GM21367 (cell line): Measurements from ENCODE around the gene CCDC141.

Source experiments
- ATAC-seq: cut with Tn5 transposase; IDR thresholded peaks from one replicate; pipeline ENCODE4 v1.9.1; 2021; ENCODE audit not compliant: unreplicated experiment

The CCDC141 gene

DNA sequence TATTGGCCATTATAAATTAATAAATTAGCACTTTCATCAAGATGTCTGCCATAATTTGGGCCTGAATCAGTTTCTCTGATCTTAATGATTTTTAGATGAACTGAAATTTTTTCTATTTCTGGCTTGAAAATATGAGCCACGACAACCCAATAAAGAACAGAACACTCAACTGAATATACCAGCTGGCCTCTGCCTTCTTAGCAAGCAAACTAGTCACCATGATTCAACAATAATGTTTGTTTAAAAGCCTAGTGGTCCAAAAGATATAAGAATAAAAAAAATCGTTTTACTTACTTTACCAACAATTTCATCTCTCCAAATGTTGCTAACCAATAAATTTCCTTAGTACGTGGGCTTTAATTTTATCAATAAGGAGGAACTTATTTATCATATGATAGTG, 176.0 kb downstream of the CCDC141 start:
- no peak for ATAC-seq

DNA sequence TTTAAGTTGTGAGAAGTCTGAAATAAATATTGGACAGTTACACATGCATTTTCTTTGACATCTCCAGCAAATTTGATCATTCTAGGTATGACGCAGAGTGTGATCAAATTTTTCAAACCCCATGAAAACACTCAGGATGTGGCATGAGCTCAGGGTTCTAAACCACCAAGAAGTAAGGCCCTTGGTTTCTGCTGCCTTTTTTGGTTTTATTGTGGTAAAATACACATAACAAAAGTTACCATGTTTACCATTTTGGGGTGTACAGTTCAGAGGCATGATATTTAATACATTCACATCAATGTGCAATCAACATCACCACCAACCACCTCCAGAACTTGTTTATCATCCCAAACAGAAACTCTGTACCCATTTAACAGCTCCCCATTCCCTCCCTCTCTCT, 178.4 kb downstream of the CCDC141 start:
- no peak for ATAC-seq

DNA sequence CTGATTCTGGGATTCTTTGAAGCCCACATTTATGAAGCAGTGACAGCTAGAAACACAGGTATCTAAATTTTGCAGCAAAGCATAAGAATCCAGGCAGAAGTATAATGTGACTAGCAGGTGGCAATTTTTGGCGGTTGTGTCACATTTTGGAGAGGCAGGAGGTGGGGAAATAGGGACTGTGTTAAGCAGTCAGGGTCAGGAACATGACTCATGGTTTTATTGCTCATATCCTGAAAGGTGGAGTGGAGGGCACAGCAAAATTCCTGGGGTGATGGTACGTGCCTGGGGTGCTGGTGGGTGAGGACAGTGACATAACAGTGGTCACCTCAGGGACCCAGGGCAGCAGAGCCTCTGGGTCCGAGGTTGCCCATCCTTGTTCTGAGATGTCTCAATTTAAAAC, 179.2 kb downstream of the CCDC141 start:
- no peak for ATAC-seq

DNA sequence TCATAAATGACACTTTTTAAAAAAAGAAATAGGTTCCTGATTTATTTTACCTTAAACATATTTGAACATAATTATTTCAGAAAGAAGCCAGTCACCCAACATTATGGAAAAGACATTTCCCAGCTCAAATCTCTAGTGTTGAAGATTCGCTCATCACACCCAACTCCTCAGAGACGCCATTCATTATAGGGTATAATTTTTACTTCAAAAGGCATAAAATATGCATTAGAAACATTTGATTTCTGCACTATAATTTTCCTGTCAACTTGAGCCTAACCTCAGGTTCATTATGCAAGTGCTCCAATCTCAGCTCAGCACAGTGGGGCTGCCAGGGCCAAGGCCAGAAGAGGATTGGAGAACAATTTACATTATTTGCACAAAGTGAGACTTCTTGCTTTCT, 183.9 kb downstream of the CCDC141 start:
- ATAC-seq = no peak

DNA sequence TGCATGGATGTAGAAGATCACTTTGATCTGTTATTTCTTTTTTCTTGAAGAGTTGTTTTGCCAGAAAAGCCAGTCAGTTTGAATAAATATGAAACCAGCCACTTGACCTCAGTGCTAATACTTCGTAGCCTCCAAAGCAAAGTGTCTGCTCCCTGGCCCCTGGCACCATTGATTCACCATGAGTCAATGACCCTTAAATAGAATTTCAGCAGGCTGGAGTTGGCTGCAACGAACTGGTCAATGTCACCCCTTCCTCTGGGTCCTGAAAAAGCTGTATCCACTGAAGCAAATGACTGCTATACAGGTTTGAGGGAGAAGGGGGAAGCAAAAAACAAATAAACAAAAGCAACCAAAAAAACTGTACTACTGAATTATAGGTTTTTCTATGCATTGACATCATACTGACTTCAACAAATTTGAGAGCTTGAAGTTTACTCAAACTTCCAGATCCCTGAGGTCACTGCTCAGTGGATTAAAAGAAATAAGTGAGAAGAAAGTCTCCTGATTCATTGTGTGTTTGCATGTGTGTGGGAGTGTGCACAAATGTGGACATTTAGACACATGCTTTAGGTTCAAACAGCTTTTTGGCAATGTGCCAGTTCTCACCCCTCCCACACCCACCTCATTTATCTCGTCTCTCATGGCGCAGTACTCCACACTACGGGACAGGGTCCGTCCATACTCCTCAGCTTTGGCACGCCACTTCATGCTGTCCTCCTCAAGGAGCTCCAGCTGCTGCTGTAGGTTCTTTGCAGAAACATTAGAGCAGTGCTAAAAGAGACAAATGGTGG, 184.6 kb downstream of the CCDC141 start:
- no peak for ATAC-seq

DNA sequence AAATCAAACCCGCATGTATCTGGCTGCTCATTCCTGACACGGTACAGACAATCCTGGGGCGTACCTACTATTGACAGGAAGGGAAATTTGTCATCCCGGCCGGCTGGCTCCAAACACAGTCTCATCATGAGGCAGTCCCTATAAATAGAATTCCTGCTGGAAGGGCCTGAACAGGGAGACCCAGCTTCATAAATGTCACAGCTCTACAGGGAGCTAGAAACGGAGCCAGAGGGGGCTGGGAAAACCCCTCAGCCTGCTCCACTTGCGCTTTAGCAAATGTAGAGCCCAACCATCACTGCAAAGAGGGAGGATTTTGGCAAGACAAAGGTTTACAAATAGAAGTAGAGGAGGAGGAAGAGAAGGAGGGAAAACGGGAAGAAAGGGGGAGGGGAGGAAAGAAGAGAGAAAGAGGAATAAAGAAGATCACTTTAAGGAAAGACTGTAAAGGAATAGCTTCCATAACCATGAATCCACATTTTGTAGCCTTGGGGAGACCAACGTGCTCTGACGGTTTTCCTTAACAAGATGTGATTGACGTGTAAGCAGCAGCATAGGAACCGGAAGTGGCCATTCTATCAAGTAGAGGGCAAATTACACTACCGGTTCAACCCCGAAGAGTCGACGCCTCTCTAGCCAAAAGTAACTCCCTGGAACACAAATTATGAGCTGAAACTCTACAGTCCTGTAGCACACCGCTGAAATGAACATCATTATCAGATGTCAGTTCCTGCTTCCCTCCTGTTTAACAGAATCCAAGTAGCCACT, 185.9 kb downstream of the CCDC141 start:
- ATAC-seq = no peak

DNA sequence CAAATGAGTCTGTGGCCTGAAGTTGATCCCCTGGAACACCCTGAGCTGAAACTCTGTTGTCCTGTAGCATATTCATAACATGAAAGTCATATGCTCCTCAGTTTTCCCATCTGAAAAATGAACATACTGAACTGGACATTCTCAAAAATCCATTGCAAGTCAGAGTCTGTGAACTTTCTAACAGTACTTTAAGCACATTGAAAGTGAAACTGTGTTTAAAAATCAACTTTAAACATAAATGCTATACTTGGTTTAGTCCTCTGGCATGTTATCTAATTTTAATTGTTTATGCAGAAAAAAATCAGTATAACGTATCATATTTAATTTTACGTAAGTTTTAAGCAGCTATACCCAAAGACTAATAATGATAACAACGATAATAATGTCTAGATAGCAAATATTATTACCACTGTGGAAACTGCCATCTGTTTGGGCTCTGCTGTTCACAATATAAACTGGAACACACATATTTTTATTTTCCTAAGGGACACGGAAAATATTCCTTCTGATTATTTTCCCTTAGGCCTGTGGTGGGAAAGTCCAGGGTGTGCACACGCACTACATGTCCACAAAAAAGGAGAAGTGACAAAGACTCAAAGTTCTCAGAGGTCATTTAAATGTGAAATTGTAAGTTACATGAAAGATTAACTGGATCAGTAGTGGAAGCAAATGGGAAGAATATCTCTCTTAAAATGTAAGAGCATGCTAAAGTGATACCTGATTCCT, 186.6 kb downstream of the CCDC141 start:
- no peak for ATAC-seq

DNA sequence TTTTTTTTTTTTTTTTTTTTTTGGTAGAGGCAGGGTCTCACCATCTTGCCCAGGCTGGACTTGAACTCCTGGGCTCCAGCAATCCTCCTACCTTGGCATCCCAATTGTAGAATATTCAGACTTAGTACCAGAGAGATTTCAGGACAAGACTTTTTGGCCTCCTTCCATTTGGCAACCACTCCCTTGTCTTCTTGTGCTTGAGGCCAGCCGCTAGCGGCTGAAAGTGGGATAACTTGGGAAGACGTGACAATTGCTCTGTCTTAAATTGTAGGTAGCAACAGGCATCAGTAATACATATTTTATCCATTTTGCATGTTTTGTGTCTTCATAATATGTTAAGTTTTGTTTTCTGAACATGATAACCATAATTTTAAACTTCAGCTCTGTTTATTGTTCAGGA, 189.4 kb downstream of the CCDC141 start:
- no peak for ATAC-seq

DNA sequence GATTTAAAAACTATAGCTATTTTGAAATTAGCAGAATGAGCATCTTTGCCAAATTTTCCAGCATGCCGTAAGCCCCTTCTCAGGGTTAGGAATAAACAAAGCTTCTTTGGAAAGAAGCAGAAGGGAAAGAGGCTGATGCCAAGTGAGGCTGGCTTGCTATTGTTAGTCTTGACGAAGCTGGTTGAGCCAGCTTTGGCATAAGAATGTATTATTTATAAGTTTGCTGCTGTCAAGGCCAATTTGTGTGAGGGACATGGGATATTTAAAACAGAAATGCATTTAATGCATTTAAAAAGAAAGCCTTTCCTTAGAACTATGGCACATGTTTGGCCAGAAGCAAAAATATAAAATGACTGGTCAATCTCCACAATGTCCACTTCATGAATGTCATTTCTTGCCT, 190.2 kb downstream of the CCDC141 start:
- no peak for ATAC-seq

DNA sequence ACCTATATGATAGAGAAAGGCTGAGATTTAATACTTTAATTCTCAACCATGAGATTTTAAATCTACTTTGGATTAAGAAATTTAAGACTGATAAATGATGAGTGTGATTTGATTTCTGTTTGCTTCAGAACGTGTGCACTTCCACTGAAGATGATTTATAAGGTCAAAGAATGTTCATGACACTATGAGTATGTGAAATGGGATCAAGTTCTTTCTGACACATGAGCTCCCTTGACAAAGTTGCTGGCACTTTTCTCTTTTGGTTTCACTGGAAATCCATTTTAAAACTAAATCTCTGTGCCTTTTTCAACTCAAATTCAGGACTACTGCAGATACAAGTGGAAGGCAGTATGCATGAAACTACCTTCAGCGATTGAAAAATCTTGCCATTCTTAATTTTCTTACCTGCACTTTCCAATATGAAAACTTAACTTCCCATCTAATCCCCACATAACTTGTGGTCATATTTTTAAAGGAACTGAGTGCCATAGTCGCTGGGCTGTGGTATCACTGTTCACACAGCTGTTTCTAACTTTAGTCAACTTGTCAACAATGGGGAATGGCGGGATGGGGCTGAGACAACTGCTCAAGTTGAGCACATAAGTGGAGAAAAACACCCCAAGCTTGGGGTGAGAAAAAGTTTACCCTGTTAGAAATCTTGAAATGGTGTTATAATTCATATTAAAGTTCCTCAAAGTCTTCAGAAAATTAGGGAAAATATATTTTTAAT, 190.9 kb downstream of the CCDC141 start:
- ATAC-seq = no peak

DNA sequence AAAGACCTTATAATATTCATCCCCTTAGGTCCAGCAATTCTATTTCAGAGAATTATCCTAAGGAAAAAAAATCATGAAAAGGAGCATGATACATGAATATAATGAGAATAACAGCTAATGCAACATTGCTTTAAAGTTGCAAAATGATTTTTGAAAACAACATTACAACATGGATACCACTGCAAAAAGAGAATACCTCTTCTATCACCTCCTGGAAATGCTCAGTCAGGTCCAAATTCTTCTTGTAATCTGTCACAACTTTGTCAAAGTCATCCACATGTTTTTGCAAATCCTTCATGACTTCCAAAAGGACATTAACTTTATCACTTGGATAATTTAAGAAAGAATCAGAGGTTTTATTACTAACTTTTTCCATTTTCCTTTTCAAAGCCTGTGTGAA, 194.8 kb downstream of the CCDC141 start:
- ATAC-seq = no peak

DNA sequence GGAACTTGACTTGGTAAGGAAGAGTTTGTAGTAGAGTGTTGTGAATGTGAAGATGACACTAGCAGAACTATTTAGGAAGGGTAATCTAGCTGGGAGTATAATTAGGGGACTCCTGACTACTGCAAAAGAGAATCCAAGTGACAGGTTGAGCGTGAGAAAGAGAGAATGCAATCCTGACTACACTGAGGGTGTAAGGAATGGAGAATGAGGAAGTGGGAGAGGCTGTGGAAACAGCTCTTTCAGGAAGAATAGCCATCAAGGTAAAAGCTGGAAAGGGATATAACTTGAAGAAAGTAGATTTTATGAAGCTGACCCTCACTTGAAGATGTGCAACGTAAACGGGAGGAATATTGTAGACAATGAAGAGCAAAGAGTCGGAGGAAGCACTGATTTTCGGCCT, 201.6 kb downstream of the CCDC141 start:
- no peak for ATAC-seq

DNA sequence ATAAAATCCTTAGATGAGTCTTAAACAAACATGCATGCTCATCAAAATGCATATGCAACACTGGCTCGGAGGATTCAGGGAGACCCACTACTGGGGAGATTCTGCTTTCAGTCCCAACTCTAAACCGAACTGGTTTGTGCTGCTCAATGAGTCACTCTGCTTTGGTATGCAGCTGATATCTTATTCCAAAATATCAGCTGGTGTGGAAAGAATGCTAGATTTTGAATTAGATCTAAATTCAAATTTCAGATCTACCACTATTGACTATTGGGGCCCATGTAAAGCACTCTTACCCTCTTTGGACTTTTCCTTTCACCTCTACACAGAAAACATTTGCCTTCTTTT, 203.5 kb downstream of the CCDC141 start:
- no peak for ATAC-seq

DNA sequence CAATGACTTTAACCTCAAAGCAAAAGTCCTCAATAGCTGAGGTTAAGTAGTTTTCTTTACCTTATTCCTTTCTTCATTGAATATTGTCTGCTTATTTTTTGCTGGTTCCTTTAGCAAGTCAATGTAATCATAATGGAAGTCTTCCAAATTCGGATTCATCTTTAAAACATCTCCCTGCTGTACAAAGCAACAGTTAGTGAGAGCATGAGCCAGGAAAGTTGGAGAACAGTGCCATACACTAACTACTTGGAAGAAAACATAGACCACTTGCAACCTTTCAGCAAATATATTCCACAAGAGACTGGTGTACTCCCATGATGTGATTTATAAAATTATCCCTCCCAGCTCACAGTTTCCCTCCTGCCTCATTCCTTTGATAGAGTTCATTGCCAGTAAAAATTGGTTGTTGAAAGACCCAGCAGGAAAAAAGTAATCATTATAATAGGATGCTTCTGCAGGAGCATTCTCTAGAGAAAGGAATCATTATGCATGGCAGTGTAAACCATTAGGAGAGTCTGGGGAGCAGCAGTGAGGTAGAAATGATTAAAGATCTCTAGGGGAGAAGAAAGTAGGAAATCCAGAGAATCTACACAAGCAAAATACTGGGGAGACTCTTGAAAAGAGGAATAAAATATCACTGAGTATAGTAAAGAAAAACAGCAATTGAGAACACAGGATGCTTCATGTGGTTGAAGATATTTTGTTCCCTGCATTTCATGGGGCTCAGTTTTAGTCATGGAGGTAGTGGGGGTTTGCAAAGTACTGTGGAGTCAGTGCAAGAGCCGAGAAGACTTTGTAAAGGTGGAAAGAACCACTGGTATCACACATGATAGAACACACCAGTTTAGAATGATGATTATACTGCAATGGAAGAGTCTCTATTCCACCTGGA, 204.1 kb downstream of the CCDC141 start:
- no peak for ATAC-seq

DNA sequence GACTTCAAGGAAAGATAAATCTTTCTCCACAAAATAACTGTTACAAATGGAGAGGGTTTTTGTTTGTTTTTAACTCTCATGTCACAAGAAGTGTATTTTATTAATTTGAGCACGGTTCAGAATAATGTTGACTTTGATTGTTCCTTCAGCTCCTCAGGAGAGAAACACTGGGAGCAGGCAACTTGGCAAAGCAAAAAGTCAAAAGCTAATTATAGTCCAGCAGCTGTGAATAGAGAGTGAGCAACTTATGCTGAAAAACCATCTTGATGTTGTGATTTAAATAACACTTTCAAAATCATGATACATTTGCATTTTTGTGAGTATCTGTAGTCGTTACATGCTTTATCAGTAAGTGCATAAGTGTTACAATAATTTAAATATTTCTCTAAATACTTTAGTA, 205.2 kb downstream of the CCDC141 start:
- ATAC-seq = no peak

DNA sequence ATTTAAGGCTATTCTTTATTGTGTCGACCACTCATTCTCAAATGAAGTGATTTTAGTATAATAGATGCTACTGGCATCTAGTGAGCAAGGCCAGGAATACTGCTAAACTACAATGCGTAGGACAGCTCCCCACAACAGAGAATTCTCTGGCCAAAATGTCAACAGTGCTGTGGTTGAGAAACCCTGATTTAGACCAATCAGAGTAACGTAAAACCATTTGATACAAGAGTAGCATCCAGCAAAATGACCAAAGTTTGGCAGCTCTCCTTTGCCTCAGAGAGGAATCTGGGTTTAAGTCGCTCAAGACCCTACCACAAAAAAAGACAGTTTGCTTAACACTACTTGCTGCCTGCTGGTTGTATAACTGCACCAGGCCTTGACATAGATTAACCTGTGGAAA, 205.7 kb downstream of the CCDC141 start:
- ATAC-seq = no peak

DNA sequence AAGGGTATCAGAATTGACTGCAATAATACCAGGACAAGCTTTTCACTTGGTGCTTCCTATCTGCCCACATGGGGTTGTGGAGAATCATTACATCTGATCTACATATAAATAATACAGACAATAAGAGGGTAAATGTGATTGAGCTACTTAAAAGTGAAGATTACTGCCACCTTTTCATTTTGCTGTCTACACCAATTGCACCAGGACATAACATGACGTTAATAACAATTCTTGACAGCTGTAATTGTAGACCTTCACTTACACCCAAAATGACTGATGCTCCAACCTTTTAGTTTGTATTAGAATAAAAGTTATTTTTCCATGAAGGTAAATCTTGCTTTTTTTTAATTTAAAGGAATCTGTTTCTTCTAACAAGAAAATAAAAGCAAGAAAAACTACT, 206.2 kb downstream of the CCDC141 start:
- no peak for ATAC-seq

DNA sequence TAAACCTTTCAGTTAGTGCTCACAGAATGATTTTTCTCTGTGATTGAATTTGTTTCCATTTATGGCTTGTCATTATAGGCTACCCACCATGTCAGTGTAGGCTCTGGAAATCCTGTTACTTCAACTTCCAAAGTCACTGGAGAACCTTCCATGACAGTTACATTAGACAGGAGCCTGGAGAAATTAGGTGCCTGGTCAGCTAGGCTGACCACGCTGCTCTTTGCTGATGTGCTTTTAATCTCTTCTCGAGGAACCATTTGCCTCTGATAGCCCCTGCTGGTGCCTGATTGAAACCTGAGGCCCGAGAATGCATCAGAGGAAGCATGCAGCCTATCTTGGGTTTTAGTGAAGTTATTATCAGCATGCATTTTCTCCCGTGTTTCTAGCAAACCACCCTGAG, 213.1 kb downstream of the CCDC141 start:
- ATAC-seq = no peak

DNA sequence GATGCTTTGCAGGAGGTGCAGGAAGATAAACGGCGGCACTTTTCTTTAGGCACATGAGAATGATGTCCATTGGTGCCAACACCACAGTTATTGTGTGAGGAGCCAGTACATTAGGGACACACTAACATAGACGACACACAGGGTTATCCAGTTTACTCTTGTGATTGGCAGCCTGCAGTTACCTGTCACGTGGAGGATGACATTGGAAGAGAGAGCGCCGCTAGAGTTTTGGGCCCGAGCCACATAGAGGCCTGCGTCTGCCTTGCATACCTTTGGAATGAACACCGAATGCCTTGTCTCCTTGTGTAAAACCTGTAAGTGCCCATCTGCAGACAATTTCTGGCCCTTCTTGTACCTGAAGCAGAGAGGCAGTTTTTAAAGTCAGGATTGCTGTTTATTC, 215.9 kb downstream of the CCDC141 start:
- ATAC-seq = no peak

DNA sequence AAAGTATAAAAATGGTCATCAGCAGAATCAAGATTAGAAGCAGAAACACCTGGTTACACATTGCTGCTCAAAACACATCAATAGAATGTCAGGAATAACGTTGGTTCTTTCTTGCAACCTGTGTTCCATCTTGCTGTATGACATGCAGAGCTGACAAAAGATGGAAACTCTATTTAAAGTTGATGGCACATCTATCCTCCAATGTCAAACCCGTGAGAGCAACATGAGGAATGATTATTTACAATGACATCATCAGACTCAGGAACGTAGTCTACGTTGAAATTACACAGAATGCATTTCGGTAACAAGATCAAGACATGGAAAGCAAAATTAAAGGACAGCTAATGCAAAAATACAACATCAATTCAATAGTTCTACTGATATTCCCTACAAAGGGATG, 216.6 kb downstream of the CCDC141 start:
- ATAC-seq = no peak
